ENCODE results near the gene NRIP1.
"Not testable (repeated sequence)": the region's sequence is repeated elsewhere in the genome, so short reads cannot be mapped to it uniquely, and the experiment has no call there.

NRIP1 gene

DNA sequence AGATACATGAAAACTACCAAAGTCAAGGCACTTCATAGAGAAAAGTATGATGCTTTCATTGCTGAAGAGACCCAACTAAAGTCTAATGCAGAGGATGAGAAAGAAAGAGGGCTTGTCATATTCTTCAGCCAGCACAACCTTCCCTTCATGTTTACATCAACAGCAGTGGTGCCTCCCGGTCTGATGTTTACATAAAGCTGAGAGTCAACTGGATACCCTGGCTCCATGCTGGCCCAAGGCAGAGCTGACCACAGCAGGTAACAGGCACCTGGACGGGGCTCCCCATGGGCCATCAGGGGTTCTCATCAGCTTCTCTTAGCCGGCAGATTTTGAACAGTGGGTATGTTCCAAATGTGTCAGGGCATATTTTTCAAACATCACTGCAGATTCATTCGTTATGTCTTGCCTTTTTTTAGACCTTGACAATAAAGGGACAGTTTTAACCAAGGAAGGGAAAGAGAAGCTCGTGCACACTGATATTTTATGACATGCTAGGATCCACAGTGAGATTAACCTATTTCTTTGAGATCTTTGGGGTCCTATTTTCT is 117.1 kb downstream of the NRIP1 start:
- H3K4me3 ChIP-seq (ENCODE audit: low read length), result no peak overlapping the region
- H3K4me1 ChIP-seq (ENCODE audit: low read length), result no peaks in the 10 kb centered on the region
- no peak overlapping the region for H3K4me2 ChIP-seq (ENCODE audit: low read length)
- no peak overlapping the region for H3K9ac ChIP-seq (ENCODE audit: low read length)
- H3K79me2 ChIP-seq (ENCODE audit: low read length), result no peaks in the 10 kb centered on the region
- peak overlapping the region; percentile 0; the same call in 1 of the 2 replicates for H2AFZ ChIP-seq (ENCODE audit: low read depth, low read length)
- H3K9me3 ChIP-seq (ENCODE audit: insufficient read depth, low read length), result no peaks in the 10 kb centered on the region
- no peak overlapping the region for H3K27ac ChIP-seq (ENCODE audit: low read length)
- TF ChIP-seq, protein P1, sequence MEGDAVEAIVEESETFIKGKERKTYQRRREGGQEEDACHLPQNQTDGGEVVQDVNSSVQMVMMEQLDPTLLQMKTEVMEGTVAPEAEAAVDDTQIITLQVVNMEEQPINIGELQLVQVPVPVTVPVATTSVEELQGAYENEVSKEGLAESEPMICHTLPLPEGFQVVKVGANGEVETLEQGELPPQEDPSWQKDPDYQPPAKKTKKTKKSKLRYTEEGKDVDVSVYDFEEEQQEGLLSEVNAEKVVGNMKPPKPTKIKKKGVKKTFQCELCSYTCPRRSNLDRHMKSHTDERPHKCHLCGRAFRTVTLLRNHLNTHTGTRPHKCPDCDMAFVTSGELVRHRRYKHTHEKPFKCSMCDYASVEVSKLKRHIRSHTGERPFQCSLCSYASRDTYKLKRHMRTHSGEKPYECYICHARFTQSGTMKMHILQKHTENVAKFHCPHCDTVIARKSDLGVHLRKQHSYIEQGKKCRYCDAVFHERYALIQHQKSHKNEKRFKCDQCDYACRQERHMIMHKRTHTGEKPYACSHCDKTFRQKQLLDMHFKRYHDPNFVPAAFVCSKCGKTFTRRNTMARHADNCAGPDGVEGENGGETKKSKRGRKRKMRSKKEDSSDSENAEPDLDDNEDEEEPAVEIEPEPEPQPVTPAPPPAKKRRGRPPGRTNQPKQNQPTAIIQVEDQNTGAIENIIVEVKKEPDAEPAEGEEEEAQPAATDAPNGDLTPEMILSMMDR (IDR thresholded peaks at IDR 0.05; ENCODE audit: low read depth, low read length), result no peak
- no peak for TF ChIP-seq EZH2phosphoT487 (IDR thresholded peaks at IDR 0.05; ENCODE audit: low read depth)
- H3K27me3 ChIP-seq (ENCODE audit: low read depth, low read length), result no peaks in the 10 kb centered on the region
- H4K20me1 ChIP-seq (ENCODE audit: insufficient read depth, low read length), result no peaks in the 10 kb centered on the region
- no peaks in the 10 kb centered on the region for H3K36me3 ChIP-seq (replicated peaks; ENCODE audit: low read depth, low read length)

DNA sequence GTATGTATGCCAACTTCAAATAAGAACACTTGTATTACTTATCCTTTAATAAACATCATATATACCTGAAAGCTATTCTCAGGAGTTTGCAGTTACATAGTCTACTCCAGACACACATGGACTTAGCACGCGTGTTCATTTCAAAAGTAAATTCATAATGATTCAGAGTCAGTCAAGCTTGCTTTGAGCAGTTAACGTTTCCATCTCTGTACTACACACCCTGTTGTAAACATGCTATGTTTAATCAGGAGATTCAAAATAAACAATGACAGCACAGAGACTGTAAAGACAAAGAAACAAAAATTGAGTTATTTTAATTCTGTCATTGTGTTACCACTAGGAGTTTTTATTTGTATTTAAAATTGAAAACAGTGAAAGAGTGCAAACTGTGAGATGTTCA is 119.6 kb downstream of the NRIP1 start:
- Histone ChIP-seq H3K36me3 (replicated peaks; ENCODE audit: low read depth, low read length) (no peaks in the 10 kb centered on the region), H4K20me1 (ENCODE audit: insufficient read depth, low read length) (no peaks in the 10 kb centered on the region), H3K9ac (ENCODE audit: low read length) (no peak overlapping the region), H3K4me1 (ENCODE audit: low read length) (no peaks in the 10 kb centered on the region), H3K27ac (ENCODE audit: low read length) (no peak overlapping the region), H3K79me2 (ENCODE audit: low read length) (no peaks in the 10 kb centered on the region), H3K4me3 (ENCODE audit: low read length) (no peak overlapping the region), H3K27me3 (ENCODE audit: low read depth, low read length) (no peaks in the 10 kb centered on the region), H3K4me2 (ENCODE audit: low read length) (no peak overlapping the region), H2AFZ (ENCODE audit: low read depth, low read length) (no peak overlapping the region), H3K9me3 (ENCODE audit: insufficient read depth, low read length) (no peaks in the 10 kb centered on the region)
- no peak for TF ChIP-seq EZH2phosphoT487 (IDR thresholded peaks at IDR 0.05; ENCODE audit: low read depth)
- TF ChIP-seq, protein P1 (IDR thresholded peaks at IDR 0.05; ENCODE audit: low read depth, low read length), result no peak

DNA sequence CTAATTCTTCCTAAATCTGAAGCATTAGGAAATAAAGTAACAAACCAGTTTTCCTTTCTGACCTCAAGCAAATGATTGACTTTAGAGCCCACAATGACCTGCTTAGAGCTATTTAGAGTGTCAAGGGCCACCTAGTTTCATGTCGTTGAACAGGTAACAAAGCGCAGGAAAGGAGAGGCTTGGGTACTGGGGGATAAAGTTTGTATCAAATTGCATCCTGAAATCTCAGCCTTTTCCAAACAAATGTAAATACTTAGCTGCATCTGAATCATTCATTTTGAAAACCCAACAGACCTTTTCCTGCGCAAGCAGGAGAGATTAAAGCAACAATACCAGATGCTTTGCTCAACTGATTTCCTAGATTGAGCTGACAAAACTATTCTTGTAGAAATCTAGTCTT is 121.2 kb downstream of the NRIP1 start:
- TF ChIP-seq, protein P1 (IDR thresholded peaks at IDR 0.05; ENCODE audit: low read depth, low read length), result no peak
- no peaks in the 10 kb centered on the region for H4K20me1 ChIP-seq (ENCODE audit: insufficient read depth, low read length)
- H3K4me3 ChIP-seq (ENCODE audit: low read length), result no peak overlapping the region
- no peak overlapping the region for H2AFZ ChIP-seq (ENCODE audit: low read depth, low read length)
- no peaks in the 10 kb centered on the region for H3K36me3 ChIP-seq (replicated peaks; ENCODE audit: low read depth, low read length)
- no peaks in the 10 kb centered on the region for H3K79me2 ChIP-seq (ENCODE audit: low read length)
- H3K4me1 ChIP-seq (ENCODE audit: low read length), result no peaks in the 10 kb centered on the region
- no peak overlapping the region for H3K27ac ChIP-seq (ENCODE audit: low read length)
- H3K27me3 ChIP-seq (ENCODE audit: low read depth, low read length), result no peaks in the 10 kb centered on the region
- H3K9ac ChIP-seq (ENCODE audit: low read length), result no peak overlapping the region
- no peaks in the 10 kb centered on the region for H3K9me3 ChIP-seq (ENCODE audit: insufficient read depth, low read length)
- no peak overlapping the region for H3K4me2 ChIP-seq (ENCODE audit: low read length)

DNA sequence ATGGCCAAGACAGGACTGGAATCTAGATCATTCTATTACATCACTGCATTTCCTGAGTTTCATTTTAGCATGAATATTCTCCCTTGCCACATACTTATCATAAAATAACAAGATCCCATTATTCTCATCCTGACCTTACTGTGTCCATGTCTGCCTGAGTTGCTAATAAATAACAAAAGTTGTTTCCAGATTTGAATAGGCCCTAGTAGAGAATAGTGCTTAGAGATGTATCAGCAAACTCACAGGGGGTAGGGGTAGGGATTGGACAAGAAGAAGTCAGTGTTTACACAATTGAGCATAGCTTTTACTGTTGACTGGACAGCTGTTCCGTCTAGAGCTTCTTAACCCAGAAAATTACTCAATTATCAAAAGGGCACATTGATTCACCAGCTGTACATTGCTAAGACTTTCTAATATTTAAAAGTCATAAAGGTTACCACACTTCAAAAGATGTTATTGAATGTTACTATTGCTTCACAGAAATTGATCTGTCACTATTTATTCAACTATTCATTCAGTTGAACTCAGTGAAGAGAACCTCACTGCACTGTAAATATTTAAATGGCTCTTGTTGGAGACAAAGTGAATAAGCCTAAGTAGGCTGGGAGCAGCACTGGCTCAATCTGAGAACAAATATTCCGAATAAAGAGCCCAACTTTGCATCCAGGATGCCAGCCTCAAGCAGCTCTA is 121.9 kb downstream of the NRIP1 start:
- H2AFZ ChIP-seq (ENCODE audit: low read depth, low read length), result no peak overlapping the region
- no peak overlapping the region for H3K4me3 ChIP-seq (ENCODE audit: low read length)
- no peaks in the 10 kb centered on the region for H3K9me3 ChIP-seq (ENCODE audit: insufficient read depth, low read length)
- no peaks in the 10 kb centered on the region for H3K36me3 ChIP-seq (replicated peaks; ENCODE audit: low read depth, low read length)
- no peaks in the 10 kb centered on the region for H3K79me2 ChIP-seq (ENCODE audit: low read length)
- no peak overlapping the region for H3K9ac ChIP-seq (ENCODE audit: low read length)
- no peak for TF ChIP-seq EZH2phosphoT487 (IDR thresholded peaks at IDR 0.05; ENCODE audit: low read depth)
- TF ChIP-seq, protein P1 (IDR thresholded peaks at IDR 0.05; ENCODE audit: low read depth, low read length), result no peak
- no peak overlapping the region for H3K4me2 ChIP-seq (ENCODE audit: low read length)
- H3K27ac ChIP-seq (ENCODE audit: low read length), result no peak overlapping the region
- no peaks in the 10 kb centered on the region for H3K4me1 ChIP-seq (ENCODE audit: low read length)
- no peaks in the 10 kb centered on the region for H4K20me1 ChIP-seq (ENCODE audit: insufficient read depth, low read length)
- H3K27me3 ChIP-seq (ENCODE audit: low read depth, low read length), result no peaks in the 10 kb centered on the region

DNA sequence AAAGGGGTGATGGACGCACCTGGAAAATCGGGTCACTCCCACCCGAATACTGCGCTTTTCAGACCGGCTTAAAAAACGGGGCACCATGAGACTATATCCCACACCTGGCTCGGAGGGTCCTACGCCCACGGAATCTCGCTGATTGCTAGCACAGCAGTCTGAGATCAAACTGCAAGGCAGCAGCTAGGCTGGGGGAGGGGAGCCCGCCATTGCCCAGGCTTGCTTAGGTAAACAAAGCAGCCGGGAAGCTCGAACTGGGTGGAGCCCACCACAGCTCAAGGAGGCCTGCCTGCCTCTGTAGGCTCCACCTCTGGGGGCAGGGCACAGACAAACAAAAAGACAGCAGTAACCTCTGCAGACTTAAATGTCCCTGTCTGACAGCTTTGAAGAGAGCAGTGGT is 137.5 kb downstream of the NRIP1 start:
- H3K4me3 ChIP-seq (ENCODE audit: low read length); H3K27me3 ChIP-seq (ENCODE audit: low read depth, low read length); H2AFZ ChIP-seq (ENCODE audit: low read depth, low read length); H3K27ac ChIP-seq (ENCODE audit: low read length); H3K36me3 ChIP-seq (replicated peaks; ENCODE audit: low read depth, low read length); H3K4me1 ChIP-seq (ENCODE audit: low read length); H3K79me2 ChIP-seq (ENCODE audit: low read length); H4K20me1 ChIP-seq (ENCODE audit: insufficient read depth, low read length); H3K9ac ChIP-seq (ENCODE audit: low read length); H3K4me2 ChIP-seq (ENCODE audit: low read length); H3K9me3 ChIP-seq (ENCODE audit: insufficient read depth, low read length): not testable (repeated sequence)
